GM23338 (cell line): Measurements from ENCODE around the gene TSPOAP1.

ENCODE experiments used
- CREB1 ChIP-seq: fragments of 250-450 bp; sonication (Bioruptor Pico); IDR thresholded peaks from 2 replicates; pipeline ENCODE4 v1.5.0; 2020; ENCODE audit warnings: low read depth, mild to moderate bottlenecking, moderate library complexity
- CTCF ChIP-seq, 2 experiments: fragments of 200-600 bp in 1 of 2; sonication (generic) in 1 of 2; conservative IDR thresholded peaks; 2 replicates each; pipeline versions ENCODE4 v1.5.1 to v1.6.1; 2016 to 2017; ENCODE audit warnings: antibody characterized with exemption in 2 of 2, low read depth in 2 of 2, mild to moderate bottlenecking in 2 of 2, moderate library complexity in 1 of 2
- EZH2 ChIP-seq: fragments of 200-600 bp; sonication (generic); IDR thresholded peaks from one replicate; pipeline ENCODE4 v1.8.0; 2017; ENCODE audit warnings: antibody characterized with exemption, mild to moderate bottlenecking, low read depth; ENCODE audit not compliant: unreplicated experiment
- EZH2phosphoT487 ChIP-seq: fragments of 200-600 bp; sonication (generic); IDR thresholded peaks from one replicate; pipeline ENCODE4 v1.8.1; 2018; ENCODE audit warnings: antibody characterized with exemption; ENCODE audit not compliant: unreplicated experiment
- JUNB ChIP-seq: IDR thresholded peaks from one replicate; pipeline ENCODE4 v1.6.1; 2016; ENCODE audit warnings: antibody characterized with exemption; ENCODE audit not compliant: unreplicated experiment
- NANOG ChIP-seq: IDR thresholded peaks from 2 replicates; pipeline ENCODE4 v1.6.1; 2016; ENCODE audit warnings: antibody characterized with exemption, borderline replicate concordance
- POLR2AphosphoS5 ChIP-seq: IDR thresholded peaks from 2 replicates; pipeline ENCODE4 v1.6.1; 2016; ENCODE audit warnings: antibody characterized with exemption, low read depth
- REST ChIP-seq: IDR thresholded peaks from one replicate; pipeline ENCODE4 v1.6.1; 2018; ENCODE audit warnings: antibody characterized with exemption; ENCODE audit not compliant: unreplicated experiment
- STAT1 ChIP-seq: IDR thresholded peaks from one replicate; pipeline ENCODE4 v1.6.1; 2016; ENCODE audit warnings: antibody characterized with exemption; ENCODE audit not compliant: unreplicated experiment
- ZNF331 ChIP-seq: fragments of 250-450 bp; sonication (Bioruptor Pico); IDR thresholded peaks from 2 replicates; pipeline ENCODE4 v1.5.0; 2020; ENCODE audit warnings: low read depth, mild to moderate bottlenecking, moderate library complexity
- TF ChIP-seq, protein P1 (sequence below): IDR thresholded peaks from 2 replicates; pipeline ENCODE4 v1.6.1; 2016; ENCODE audit warnings: antibody characterized with exemption

- TF ChIP-seq CTCF (conservative IDR thresholded peaks at IDR 0.05; ENCODE audit: low read depth in 2 of 2) (no peak), EZH2phosphoT487 (no peak), EZH2 (no peak), POLR2AphosphoS5 (no peak), REST (no peak), CREB1 (CRISPR knock-in tag) (no peak), JUNB (no peak), NANOG (no peak), STAT1 (no peak), ZNF331 (CRISPR knock-in tag) (no peak)
- TF ChIP-seq, protein P1, sequence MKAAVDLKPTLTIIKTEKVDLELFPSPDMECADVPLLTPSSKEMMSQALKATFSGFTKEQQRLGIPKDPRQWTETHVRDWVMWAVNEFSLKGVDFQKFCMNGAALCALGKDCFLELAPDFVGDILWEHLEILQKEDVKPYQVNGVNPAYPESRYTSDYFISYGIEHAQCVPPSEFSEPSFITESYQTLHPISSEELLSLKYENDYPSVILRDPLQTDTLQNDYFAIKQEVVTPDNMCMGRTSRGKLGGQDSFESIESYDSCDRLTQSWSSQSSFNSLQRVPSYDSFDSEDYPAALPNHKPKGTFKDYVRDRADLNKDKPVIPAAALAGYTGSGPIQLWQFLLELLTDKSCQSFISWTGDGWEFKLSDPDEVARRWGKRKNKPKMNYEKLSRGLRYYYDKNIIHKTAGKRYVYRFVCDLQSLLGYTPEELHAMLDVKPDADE: no peak
These were observed 1.0 kb downstream of the TSPOAP1 start for GRCh38 chr17:58327363-58328194.
